Erythroblast (primary cell): Measurements from ENCODE around the gene MED15.

Experiments used
- GATA1 ChIP-seq: IDR thresholded peaks from 2 replicates; pipeline ENCODE4 v1.6.1; 2011; ENCODE audit warnings: low read depth, mild to moderate bottlenecking, control low read depth, low read length, moderate library complexity
- POLR2A ChIP-seq: IDR thresholded peaks from 2 replicates; pipeline ENCODE4 v1.6.1; 2011; ENCODE audit warnings: mild to moderate bottlenecking, low read length

GRCh38 chr22:20525048-20525447, 17.6 kb downstream of the MED15 start:
- no peak for TF ChIP-seq GATA1
- TF ChIP-seq POLR2A, result no peak
